Measurements from ENCODE around the gene MAGEA4. TPM values are rescaled to one million over a fixed set of nuclear protein-coding genes. Genes with fewer than 3 reads are reported as not detected.

The MAGEA4 gene
- not detected in 2 replicates for total RNA-seq
- not detected in 2 replicates for polyA plus RNA-seq
- not detected in 2 replicates for polyA plus RNA-seq (2011; cell fraction: cytosol; rRNA removed)
- polyA plus RNA-seq (2011; cell fraction: nucleus; rRNA removed), result not detected in 2 replicates
- not detected in 2 replicates for polyA plus RNA-seq (2012)
- not detected in 2 replicates for polyA minus RNA-seq
- not detected for polyA minus RNA-seq (2011; cell fraction: cytosol; rRNA and poly(A)+ RNA removed)
- not detected in 2 replicates for polyA minus RNA-seq (2011; cell fraction: nucleus; rRNA and poly(A)+ RNA removed)
- not detected for Bru-seq, nascent RNA
- not detected for BruChase-seq, experiment 1, labeled RNA remaining after a 6-hour chase
- not detected for BruChase-seq, experiment 2, labeled RNA remaining after a 2-hour chase
- long read RNA-seq, result 0 reads

GRCh38 chrX:151912780-151913179 lies at the start of gene MAGEA4:
TSS of gene MAGEA4 (plus strand) at chrX:151912889. CDS start at chrX:151923665, 10,776 bp downstream.
- TF ChIP-seq JUN (IDR thresholded peaks at IDR 0.05; ENCODE audit: borderline replicate concordance, insufficient read depth, insufficient read length, low read depth) (no peak), FOS (IDR thresholded peaks at IDR 0.05; ENCODE audit: borderline replicate concordance, insufficient read depth, low read length) (no peak), POLR2AphosphoS5 (IDR thresholded peaks at IDR 0.05; ENCODE audit: insufficient read depth, low read depth, low read length) (no peak), GATA2 (IDR thresholded peaks at IDR 0.05; ENCODE audit: insufficient read depth, insufficient read length, low read depth, low read length) (no peak), CTCF (IDR thresholded peaks at IDR 0.05; ENCODE audit: extremely low read depth in 1 of 2, insufficient read depth in 1 of 2, low read depth in 1 of 2, low read length in 2 of 2) (no peak), EZH2 (IDR thresholded peaks at IDR 0.05; ENCODE audit: borderline replicate concordance, low read depth, low read length, severe bottlenecking) (no peak), MYC (IDR thresholded peaks at IDR 0.05; ENCODE audit: low read depth, low read length) (no peak), MAX (IDR thresholded peaks at IDR 0.05; ENCODE audit: insufficient read depth, insufficient read length) (no peak), POLR2A (IDR thresholded peaks at IDR 0.05; ENCODE audit: low read depth, low read length) (no peak)
- Histone ChIP-seq H3K4me2 (ENCODE audit: insufficient read depth, low read length) (no peak within 1 kb of the TSS), H3K4me1 (ENCODE audit: control insufficient read depth, extremely low read depth, insufficient read depth, low read length) (no peaks in the 10 kb centered on the region), H3K27me3 (ENCODE audit: control insufficient read depth in 2 of 2, insufficient read depth in 2 of 2, low read length in 2 of 2) (no peaks in the 10 kb centered on the region), H3K4me3 (replicated peaks in 1 of 3; ENCODE audit: insufficient read depth in 1 of 3, low read depth in 1 of 3, low read length in 3 of 3) (no peak within 1 kb of the TSS), H3K79me2 (ENCODE audit: control insufficient read depth, insufficient read depth, low read length) (no peaks in the 10 kb centered on the region), H3K9ac (replicated peaks; ENCODE audit: extremely low read depth, insufficient read depth, low read length) (no peak within 1 kb of the TSS), H3K9me3 (replicated peaks; ENCODE audit: control insufficient read depth, insufficient read depth, low read length) (no peaks in the 10 kb centered on the region), H3K36me3 (ENCODE audit: control insufficient read depth in 2 of 2, extremely low read depth in 1 of 2, insufficient read depth in 2 of 2, low read length in 2 of 2) (no peaks in the 10 kb centered on the region), H3K27ac (ENCODE audit: insufficient read depth, low read depth, low read length) (no peak within 1 kb of the TSS), H4K20me1 (replicated peaks; ENCODE audit: control insufficient read depth, extremely low read depth, insufficient read depth, low read length) (no peaks in the 10 kb centered on the region), H2AFZ (ENCODE audit: low read depth, low read length) (no peak within 1 kb of the TSS), H3K9me1 (replicated peaks; ENCODE audit: control insufficient read depth, extremely low read depth, insufficient read depth, low read length) (no peaks in the 10 kb centered on the region)
- no TSS peak for BruUV-seq (replicated peaks)
- DNase-seq (ENCODE audit: low read depth, low spot score) (no peak), FAIRE-seq (no peak)
- ChIA-PET CTCF (no interaction called here), POLR2A (no interaction called here)
- intact Hi-C loops (cut with micrococcal nuclease), result no loop called here
- dilution Hi-C loops (cut with MboI; ENCODE audit: extremely low pct_ligation_motif_present, low sequenced_read_pairs), result no loop called here
